Tibial nerve (tissue), 4 donors: ENCODE results near the gene ADCY2. TPM values are rescaled to one million over a fixed set of nuclear protein-coding genes. Genes with fewer than 3 reads are reported as not detected.
A peak's percentile ranks its signal among the peaks of the same experiment; 100 is the strongest.

Experiments used
- DNase-seq, 2 donors: peaks; one replicate each; pipeline ENCODE4 v3.0.0-alpha.2; 2019; ENCODE audit warnings: low spot score in 2 of 2
- H3K27ac ChIP-seq, 4 donors: fragments of 200-600 bp; sonication (generic) in 3 of 4; one replicate each; pipeline ENCODE4 v1.5.1; 2017 to 2019; ENCODE audit warnings: mild to moderate bottlenecking in 1 of 4
- H3K27me3 ChIP-seq, 2 donors: fragments of 200-600 bp; sonication (generic) in 1 of 2; one replicate each; pipeline versions ENCODE4 v1.5.1 to v1.6.0; 2017 to 2019
- H3K36me3 ChIP-seq, 3 donors: fragments of 200-600 bp; sonication (generic); one replicate each; pipeline ENCODE4 v1.5.1; 2018 to 2019
- H3K4me1 ChIP-seq, 4 donors: fragments of 200-600 bp; sonication (generic) in 3 of 4; one replicate each; pipeline ENCODE4 v1.5.1; 2017 to 2019
- H3K4me3 ChIP-seq, 4 donors: fragments of 200-600 bp; sonication (generic) in 3 of 4; one replicate each; pipeline ENCODE4 v1.5.1; 2017 to 2019; ENCODE audit warnings: mild to moderate bottlenecking in 1 of 4, moderate library complexity in 1 of 4
- H3K9me3 ChIP-seq, 4 donors: fragments of 200-600 bp; sonication (generic) in 3 of 4; one replicate each; pipeline ENCODE4 v1.5.1; 2017 to 2019
- EP300 ChIP-seq, 2 donors: sonication (generic); formaldehyde crosslinking; IDR thresholded peaks; one replicate each; pipeline ENCODE4 v1.6.1; 2017; ENCODE audit warnings: antibody characterized with exemption in 2 of 2, mild to moderate bottlenecking in 1 of 2
- POLR2A ChIP-seq, 2 donors: fragments of 450-650 bp; IDR thresholded peaks; one replicate each; pipeline ENCODE4 v1.6.1; 2017; ENCODE audit warnings: antibody characterized with exemption in 2 of 2, mild to moderate bottlenecking in 2 of 2, moderate library complexity in 2 of 2
- WGBS, 2 donors: methylation state at CpG; one replicate each; pipeline ENCODE4 v1.1.5; 2018; 5-methylcytosine and 5-hydroxymethylcytosine counted together
- total RNA-seq, 4 donors: library from RNA; depleted of rRNA; stranded (reverse); fragments of >200 nt; gene quantifications; one replicate each; pipeline ENCODE4 v1.1.0, GENCODE V29; 2016
- TF ChIP-seq, protein P1 (sequence below), 5 experiments: fragments of 200-600 bp in 3 of 5; fragments of 450-650 bp in 2 of 5; sonication (generic) in 3 of 5; IDR thresholded peaks; one replicate each; pipeline ENCODE4 v1.5.1; 2016 to 2019; ENCODE audit warnings: antibody characterized with exemption in 5 of 5, mild to moderate bottlenecking in 3 of 5, moderate library complexity in 2 of 5

ADCY2 gene
- total RNA-seq, 4 donors from 2014 or later = 4.2 to 11.8 (median 10.0) TPM

DNA sequence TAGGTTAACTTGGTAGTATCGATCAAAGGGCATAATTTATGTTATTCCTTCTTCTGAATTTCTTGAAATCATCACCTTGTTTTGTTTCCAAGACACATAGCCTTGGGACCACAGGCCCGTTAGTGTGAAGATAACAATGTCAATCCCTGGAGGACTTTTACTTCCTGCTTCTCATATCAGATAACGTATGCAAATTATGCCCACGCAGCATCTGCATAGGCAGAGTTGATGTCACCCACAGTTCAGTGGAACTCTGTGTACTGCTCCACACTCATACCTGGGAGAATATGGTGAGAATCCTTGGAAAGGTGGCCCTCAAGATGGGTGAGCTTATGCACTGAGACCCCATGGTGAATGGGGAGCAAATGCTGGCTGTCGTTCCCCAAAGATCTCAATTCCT, 360.0 kb downstream of the ADCY2 start:
- no peak overlapping the region for H3K27ac ChIP-seq
- H3K4me1 ChIP-seq = no peaks in the 10 kb centered on the region
- WGBS, 2 donors = 76 to 81% methylated on average over 5 of the region's 5 CpGs
- DNase-seq = no peak
- H3K36me3 ChIP-seq = no peaks in the 10 kb centered on the region
- no peaks in the 10 kb centered on the region for H3K9me3 ChIP-seq
- no peaks in the 10 kb centered on the region for H3K27me3 ChIP-seq
- TF ChIP-seq EP300 (IDR thresholded peaks at IDR 0.05) = no peak
- TF ChIP-seq POLR2A (IDR thresholded peaks at IDR 0.05) = no peak
- TF ChIP-seq, protein P1, sequence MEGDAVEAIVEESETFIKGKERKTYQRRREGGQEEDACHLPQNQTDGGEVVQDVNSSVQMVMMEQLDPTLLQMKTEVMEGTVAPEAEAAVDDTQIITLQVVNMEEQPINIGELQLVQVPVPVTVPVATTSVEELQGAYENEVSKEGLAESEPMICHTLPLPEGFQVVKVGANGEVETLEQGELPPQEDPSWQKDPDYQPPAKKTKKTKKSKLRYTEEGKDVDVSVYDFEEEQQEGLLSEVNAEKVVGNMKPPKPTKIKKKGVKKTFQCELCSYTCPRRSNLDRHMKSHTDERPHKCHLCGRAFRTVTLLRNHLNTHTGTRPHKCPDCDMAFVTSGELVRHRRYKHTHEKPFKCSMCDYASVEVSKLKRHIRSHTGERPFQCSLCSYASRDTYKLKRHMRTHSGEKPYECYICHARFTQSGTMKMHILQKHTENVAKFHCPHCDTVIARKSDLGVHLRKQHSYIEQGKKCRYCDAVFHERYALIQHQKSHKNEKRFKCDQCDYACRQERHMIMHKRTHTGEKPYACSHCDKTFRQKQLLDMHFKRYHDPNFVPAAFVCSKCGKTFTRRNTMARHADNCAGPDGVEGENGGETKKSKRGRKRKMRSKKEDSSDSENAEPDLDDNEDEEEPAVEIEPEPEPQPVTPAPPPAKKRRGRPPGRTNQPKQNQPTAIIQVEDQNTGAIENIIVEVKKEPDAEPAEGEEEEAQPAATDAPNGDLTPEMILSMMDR (IDR thresholded peaks at IDR 0.05) = no peak
- no peak overlapping the region for H3K4me3 ChIP-seq

DNA sequence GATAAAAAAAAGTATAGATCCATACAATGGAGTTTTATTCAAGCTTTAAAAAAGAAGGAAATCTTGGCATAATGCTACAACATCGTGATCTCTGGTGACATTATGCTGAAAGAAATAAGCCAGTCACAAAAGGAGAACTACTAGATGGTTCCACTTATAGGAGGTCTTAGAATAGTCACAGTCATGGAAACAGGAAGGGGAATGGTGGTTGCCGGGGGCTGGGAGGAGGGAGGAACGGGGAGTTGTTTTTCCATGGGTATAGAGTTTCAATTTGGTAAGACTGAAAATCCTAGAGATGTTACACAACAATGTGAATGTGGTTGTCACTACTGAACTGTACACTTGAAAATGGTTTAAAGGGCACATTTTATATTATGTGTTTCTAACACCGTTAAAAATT, 360.5 kb downstream of the ADCY2 start:
- Histone ChIP-seq H3K4me3 (no peak overlapping the region), H3K9me3 (no peaks in the 10 kb centered on the region), H3K27ac (no peak overlapping the region), H3K36me3 (no peaks in the 10 kb centered on the region), H3K4me1 (no peaks in the 10 kb centered on the region), H3K27me3 (no peaks in the 10 kb centered on the region)
- 44 to 52% methylated on average over 4 of the region's 4 CpGs for WGBS, 2 donors
- no peak for DNase-seq
- TF ChIP-seq, protein P1 (IDR thresholded peaks at IDR 0.05) = no peak
- TF ChIP-seq EP300 (IDR thresholded peaks at IDR 0.05) = peak; percentile 38 to 63

DNA sequence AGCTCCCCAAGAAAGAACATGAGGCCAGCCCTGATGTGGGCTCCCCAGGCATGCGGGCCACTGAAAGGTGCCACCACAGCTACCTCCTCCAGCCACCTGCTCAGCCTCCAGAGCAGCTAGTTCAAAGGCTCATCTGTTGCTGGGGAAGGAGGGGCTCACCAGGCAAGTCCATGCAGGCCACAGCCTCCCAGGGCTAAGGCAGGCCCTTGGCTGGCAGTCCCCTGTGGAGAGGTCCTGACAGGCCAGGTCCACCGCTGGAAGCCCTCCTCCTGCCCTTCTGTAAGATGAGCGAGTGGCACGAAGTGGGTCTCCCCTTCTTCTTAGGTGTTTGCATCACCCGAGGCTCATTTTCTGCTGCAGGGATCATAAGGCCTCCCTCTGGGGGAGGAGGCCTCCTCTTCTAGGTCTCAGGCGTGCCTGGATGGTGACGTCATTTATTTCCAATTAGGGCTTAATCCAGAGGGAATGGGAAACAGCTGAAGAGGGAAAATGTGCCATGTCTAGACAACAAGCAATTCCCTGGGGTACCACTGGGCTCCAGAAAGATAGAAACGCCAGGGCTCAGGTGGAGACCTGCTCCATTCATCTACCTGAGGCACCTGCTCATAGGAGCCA, 363.4 kb downstream of the ADCY2 start:
- H3K9me3 ChIP-seq = no peaks in the 10 kb centered on the region
- H3K4me3 ChIP-seq = no peak overlapping the region
- TF ChIP-seq POLR2A (IDR thresholded peaks at IDR 0.05) = no peak
- TF ChIP-seq, protein P1 (IDR thresholded peaks at IDR 0.05) = no peak
- TF ChIP-seq EP300 (IDR thresholded peaks at IDR 0.05) = no peak
- H3K27me3 ChIP-seq = no peaks in the 10 kb centered on the region
- H3K27ac ChIP-seq = no peak overlapping the region
- 67 to 73% methylated on average over 7 to 8 of the region's 8 CpGs for WGBS, 2 donors
- DNase-seq = no peak
- H3K4me1 ChIP-seq = no peaks in the 10 kb centered on the region
- no peaks in the 10 kb centered on the region for H3K36me3 ChIP-seq

DNA sequence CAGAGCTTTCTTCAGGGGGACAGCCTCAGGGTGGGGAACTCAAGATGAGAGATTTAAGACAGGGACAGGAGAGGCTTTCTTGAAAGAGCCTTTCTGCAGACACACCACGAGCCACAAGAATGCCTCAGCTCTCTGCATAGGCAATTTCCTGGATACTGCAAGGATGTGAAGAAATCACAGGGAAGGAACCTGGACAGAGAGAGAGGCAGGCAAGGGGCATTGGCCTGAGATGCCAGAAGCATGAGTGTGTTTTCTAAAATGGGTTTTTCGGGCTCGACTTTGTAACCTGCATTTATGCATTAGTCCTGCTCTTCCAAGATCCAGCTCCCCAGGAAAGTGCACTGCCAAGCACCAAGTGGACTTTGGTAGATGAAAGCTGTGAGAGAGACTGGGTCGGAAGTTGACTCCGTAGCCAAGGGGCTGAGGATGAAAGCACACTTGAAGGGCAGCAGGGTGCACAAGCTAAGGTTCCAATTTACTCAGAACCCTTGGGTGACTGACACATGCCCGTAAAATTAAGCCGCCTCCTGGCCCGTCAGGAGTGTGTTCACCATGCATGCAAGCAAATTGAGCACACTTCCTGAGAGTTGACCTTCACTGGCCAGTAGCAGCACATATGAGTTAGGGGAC, 364.1 kb downstream of the ADCY2 start:
- no peak for DNase-seq
- TF ChIP-seq EP300 (IDR thresholded peaks at IDR 0.05) (no peak), POLR2A (IDR thresholded peaks at IDR 0.05) (no peak)
- TF ChIP-seq, protein P1 (IDR thresholded peaks at IDR 0.05) = no peak
- WGBS, 2 donors = 68 to 69% methylated on average over 8 of the region's 8 CpGs

DNA sequence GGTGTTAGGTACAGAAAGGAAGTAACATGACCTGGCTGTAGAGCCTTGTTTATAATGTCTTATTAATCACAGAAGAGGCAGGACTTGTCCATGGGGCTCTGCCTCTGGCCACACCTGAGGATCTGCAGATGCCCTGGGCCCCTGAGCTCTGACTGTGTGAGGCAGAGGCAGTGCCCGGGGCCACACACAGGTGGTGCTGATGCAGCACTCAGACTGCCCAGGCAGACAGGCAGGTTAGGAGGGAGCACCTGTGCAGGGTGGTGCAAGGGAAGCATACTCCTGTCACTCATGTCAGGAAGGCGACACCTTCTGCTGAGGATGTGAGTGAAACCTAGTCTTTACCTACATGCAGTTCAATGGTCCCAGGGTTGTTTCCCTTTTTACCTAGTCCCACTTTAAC, 366.3 kb downstream of the ADCY2 start:
- TF ChIP-seq POLR2A (IDR thresholded peaks at IDR 0.05) (no peak), EP300 (IDR thresholded peaks at IDR 0.05) (no peak)
- TF ChIP-seq, protein P1 (IDR thresholded peaks at IDR 0.05) = no peak
- Histone ChIP-seq H3K36me3 (no peaks in the 10 kb centered on the region), H3K4me3 (no peak overlapping the region), H3K9me3 (no peaks in the 10 kb centered on the region), H3K27ac (no peak overlapping the region), H3K4me1 (no peaks in the 10 kb centered on the region), H3K27me3 (no peaks in the 10 kb centered on the region)
- 68 to 76% methylated on average over 2 of the region's 2 CpGs for WGBS, 2 donors
- peak in 1 of 2 donors; percentile 1 for DNase-seq

More for the DNA sequence above, 364.1 kb downstream of the ADCY2 start:
- Histone ChIP-seq H3K4me3 (no peak overlapping the region), H3K9me3 (no peaks in the 10 kb centered on the region), H3K36me3 (no peaks in the 10 kb centered on the region), H3K4me1 (no peaks in the 10 kb centered on the region), H3K27me3 (no peaks in the 10 kb centered on the region), H3K27ac (no peak overlapping the region)
